Activated CD4-positive, alpha-beta T cell treated with anti-CD3 and anti-CD28 coated beads for 1 hour (primary cell): ENCODE results near the gene LMAN2.
"Not testable (repeated sequence)": the region's sequence is repeated elsewhere in the genome, so short reads cannot be mapped to it uniquely, and the experiment has no call there.

Source experiments
- DNase-seq: peaks from one replicate; pipeline ENCODE4 v3.0.0-alpha.2; 2020

Gene LMAN2

GRCh38 chr5:177344891-177345290 is 6.6 kb downstream of the LMAN2 start:
- no peak for DNase-seq

GRCh38 chr5:177343777-177344176 is 7.7 kb downstream of the LMAN2 start:
- DNase-seq = no peak

GRCh38 chr5:177343000-177343399 is 8.5 kb downstream of the LMAN2 start:
- DNase-seq = not testable (repeated sequence)

GRCh38 chr5:177339107-177339638 is 12.3 kb downstream of the LMAN2 start:
- DNase-seq = no peak

- no peak for DNase-seq
Measured at GRCh38 chr5:177338251-177339106, 13.0 kb downstream of the LMAN2 start.

- no peak for DNase-seq
Measured at GRCh38 chr5:177336603-177337494, 14.6 kb downstream of the LMAN2 start.

- DNase-seq = no peak
Measured at GRCh38 chr5:177336112-177336511, 15.4 kb downstream of the LMAN2 start.

- no peak for DNase-seq
Measured at GRCh38 chr5:177335701-177336065, 15.8 kb downstream of the LMAN2 start.

GRCh38 chr5:177334781-177335700 is 16.4 kb downstream of the LMAN2 start:
- no peak for DNase-seq

GRCh38 chr5:177334155-177334551 is 17.3 kb downstream of the LMAN2 start:
- no peak for DNase-seq

- no peak for DNase-seq
Measured at GRCh38 chr5:177333420-177334154, 17.9 kb downstream of the LMAN2 start.

- no peak for DNase-seq
Measured at GRCh38 chr5:177332896-177333260, 18.6 kb downstream of the LMAN2 start.

GRCh38 chr5:177332031-177332895 is 19.2 kb downstream of the LMAN2 start:
- no peak for DNase-seq

- no peak for DNase-seq
Measured at GRCh38 chr5:177330991-177331842, 20.3 kb downstream of the LMAN2 start.

- no peak for DNase-seq
Measured at GRCh38 chr5:177329883-177330282, 21.6 kb downstream of the LMAN2 start.

- no peak for DNase-seq
Measured at GRCh38 chr5:177328545-177329231, 22.8 kb downstream of the LMAN2 start.

GRCh38 chr5:177327539-177328522 is 23.6 kb downstream of the LMAN2 start:
- DNase-seq = no peak

- no peak for DNase-seq
Measured at GRCh38 chr5:177325868-177326381, 25.5 kb downstream of the LMAN2 start.
